CD14-positive monocyte (primary cell): ENCODE results near the gene MTMR12. TPM values are rescaled to one million over a fixed set of nuclear protein-coding genes. Genes with fewer than 3 reads are reported as not detected.
"Not testable (repeated sequence)": the region's sequence is repeated elsewhere in the genome, so short reads cannot be mapped to it uniquely, and the experiment has no call there.

Source experiments
- DNase-seq, 3 donors: peaks; one replicate each; pipeline ENCODE4 v3.0.0-alpha.2; 2011 to 2022
- H2AFZ ChIP-seq: 2 replicates; pipeline ENCODE4 v1.6.0; 2012; ENCODE audit warnings: mild to moderate bottlenecking, low read depth, low read length, inconsistent platforms; ENCODE audit not compliant: insufficient read depth, poor library complexity, severe bottlenecking
- H3K27ac ChIP-seq, 2 donors: 1 replicate in 1 of 2; 2 replicates in 1 of 2; pipeline ENCODE4 v1.5.1; 2012 to 2013; ENCODE audit warnings: low read length in 2 of 2, control low read depth in 1 of 2, inconsistent platforms in 1 of 2, low read depth in 1 of 2, mild to moderate bottlenecking in 1 of 2
- H3K27me3 ChIP-seq, 2 donors: one replicate each; pipeline versions ENCODE4 v1.6.0 to v1.6.1; 2011 to 2013; ENCODE audit warnings: low read length in 2 of 2; ENCODE audit not compliant: control insufficient read depth in 2 of 2, insufficient read depth in 2 of 2
- H3K36me3 ChIP-seq, 2 donors: replicated peaks in 1 of 2; 1 replicate in 1 of 2; 2 replicates in 1 of 2; pipeline versions ENCODE4 v1.5.1 to v1.6.1; 2012 to 2013; ENCODE audit warnings: low read length in 2 of 2, control low read depth in 1 of 2, inconsistent platforms in 1 of 2, mild to moderate bottlenecking in 1 of 2; ENCODE audit not compliant: insufficient read depth in 2 of 2, control insufficient read depth in 1 of 2
- H3K4me1 ChIP-seq, 2 donors: 1 replicate in 1 of 2; 2 replicates in 1 of 2; pipeline versions ENCODE4 v1.5.1 to v1.6.1; 2012 to 2013; ENCODE audit warnings: low read length in 2 of 2, control low read depth in 1 of 2, inconsistent platforms in 1 of 2, mild to moderate bottlenecking in 1 of 2, moderate library complexity in 1 of 2; ENCODE audit not compliant: insufficient read depth in 2 of 2, control insufficient read depth in 1 of 2
- H3K4me2 ChIP-seq: replicated peaks from 2 replicates; pipeline ENCODE3; 2012; ENCODE audit warnings: low read length, moderate library complexity, mild to moderate bottlenecking; ENCODE audit not compliant: poor library complexity, severe bottlenecking; ENCODE audit errors: extremely low read depth
- H3K4me3 ChIP-seq, 3 experiments: fragments of 200-600 bp in 1 of 3; sonication (generic) in 1 of 3; replicated peaks in 1 of 3; 1 replicate in 2 of 3; 2 replicates in 1 of 3; pipeline ENCODE4 v1.5.1; 2011 to 2013; ENCODE audit warnings: low read length in 3 of 3, mild to moderate bottlenecking in 3 of 3, control low read depth in 2 of 3, low read depth in 2 of 3, inconsistent platforms in 1 of 3, moderate library complexity in 1 of 3
- H3K79me2 ChIP-seq: 2 replicates; pipeline ENCODE4 v1.6.0; 2012; ENCODE audit warnings: mild to moderate bottlenecking, control low read depth, inconsistent platforms, low read length, moderate library complexity; ENCODE audit not compliant: insufficient read depth
- H3K9ac ChIP-seq: 2 replicates; pipeline ENCODE4 v1.6.0; 2017; ENCODE audit warnings: low read length, mild to moderate bottlenecking; ENCODE audit not compliant: insufficient read depth, poor library complexity, severe bottlenecking
- H3K9me3 ChIP-seq, 2 donors: replicated peaks in 1 of 2; 1 replicate in 1 of 2; 2 replicates in 1 of 2; pipeline versions ENCODE4 v1.5.1 to v1.6.1; 2012 to 2013; ENCODE audit warnings: low read length in 2 of 2, control low read depth in 1 of 2; ENCODE audit not compliant: control insufficient read depth in 1 of 2, insufficient read depth in 1 of 2
- H4K20me1 ChIP-seq: 2 replicates; pipeline ENCODE4 v1.6.0; 2012; ENCODE audit warnings: mild to moderate bottlenecking, low read length, control low read depth, moderate library complexity; ENCODE audit not compliant: insufficient read depth
- H3K27ac Mint-ChIP-seq, 7 donors: one replicate each; pipeline ENCODE4 v1.8.0; 2020; ENCODE audit warnings: mild to moderate bottlenecking in 7 of 7, mixed read lengths in 7 of 7, moderate library complexity in 6 of 7, inconsistent platforms in 2 of 7
- H3K27me3 Mint-ChIP-seq, 3 donors: one replicate each; pipeline ENCODE4 v1.8.0; 2021 to 2022; ENCODE audit warnings: low read depth in 3 of 3, mild to moderate bottlenecking in 3 of 3, mixed read lengths in 3 of 3, moderate library complexity in 3 of 3, inconsistent platforms in 1 of 3
- H3K36me3 Mint-ChIP-seq, 2 donors: one replicate each; pipeline ENCODE4 v1.8.0; 2020; ENCODE audit warnings: mixed read lengths in 2 of 2, inconsistent platforms in 1 of 2, mild to moderate bottlenecking in 1 of 2
- H3K4me1 Mint-ChIP-seq: one replicate; pipeline ENCODE4 v1.8.0; 2020; ENCODE audit warnings: mild to moderate bottlenecking, mixed read lengths
- H3K4me3 Mint-ChIP-seq, 2 donors: one replicate each; pipeline ENCODE4 v1.8.0; 2020; ENCODE audit warnings: mild to moderate bottlenecking in 2 of 2, mixed read lengths in 2 of 2, moderate library complexity in 1 of 2
- H3K9me3 Mint-ChIP-seq, 7 donors: one replicate each; pipeline ENCODE4 v1.8.0; 2020 to 2022; ENCODE audit warnings: mixed read lengths in 7 of 7, mild to moderate bottlenecking in 6 of 7, moderate library complexity in 6 of 7, inconsistent platforms in 2 of 7
- CTCF ChIP-seq: fragments of 200-600 bp; IDR thresholded peaks from one replicate; pipeline ENCODE4 v1.8.0; 2022; ENCODE audit warnings: antibody characterized with exemption, mild to moderate bottlenecking
- WGBS: methylation state at CpG from one replicate; pipeline ENCODE4 v1.1.5; 2013; ENCODE audit warnings: missing lambda C conversion rate; ENCODE audit not compliant: insufficient coverage; 5-methylcytosine and 5-hydroxymethylcytosine counted together
- intact Hi-C, 2 donors: fragments of 100-400 bp; cut with micrococcal nuclease; formaldehyde crosslinking; loops; one replicate each; pipeline versions ENCODE4 v1.15.0 to v1.15.1; 2023
- polyA plus RNA-seq, 3 donors: library from polyadenylated mRNA; depleted of rRNA in 1 of 3; unstranded in 2 of 3; stranded (reverse) in 1 of 3; fragments of 300-500 nt in 2 of 3; fragments of >200 nt in 1 of 3; fragmentation: Illumina TruSeq in 2 of 3; gene quantifications; 1 replicate in 2 of 3; 2 replicates in 1 of 3; pipeline ENCODE4 v1.2.3, GENCODE V29; 2012 to 2021

Gene MTMR12
- polyA plus RNA-seq, 3 donors: 10.3 to 19.0 (median 17.3) TPM

DNA sequence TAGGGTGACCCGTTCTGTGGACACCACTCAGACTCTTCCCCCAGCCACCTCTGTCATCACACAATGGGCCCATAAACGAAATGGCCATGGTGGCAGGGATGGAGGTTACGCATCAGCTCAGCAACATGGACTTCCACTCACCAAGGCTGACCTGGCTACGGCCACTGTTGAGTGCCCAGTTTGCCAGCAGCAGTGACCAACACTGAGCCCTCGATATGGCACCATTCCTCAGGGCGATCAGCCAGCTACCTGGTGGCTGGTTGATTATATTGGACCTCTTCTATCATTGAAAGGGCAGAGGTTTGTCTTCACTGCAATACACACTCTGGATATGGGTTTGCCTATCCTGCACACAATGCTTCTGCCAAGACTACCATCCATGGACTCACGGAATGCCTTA lies 21.1 kb downstream of the MTMR12 start:
- H3K9me3 Mint-ChIP-seq: no peaks in the 10 kb centered on the region
- H3K4me3 Mint-ChIP-seq: no peak overlapping the region
- H3K27me3 Mint-ChIP-seq: no peaks in the 10 kb centered on the region
- intact Hi-C loops: no loop called here
- Histone ChIP-seq H4K20me1 (peaks cover 19% of the 10 kb centered on the region), H3K4me2 (no peak overlapping the region), H3K79me2 (peaks cover 3% of the 10 kb centered on the region), H3K9me3 (no peaks in the 10 kb centered on the region), H3K36me3 (peaks cover 9 to 38% of the 10 kb centered on the region in 2 donors), H3K9ac (no peak overlapping the region), H2AFZ (no peak overlapping the region), H3K4me1 (no peaks in the 10 kb centered on the region), H3K27ac (no peak overlapping the region), H3K4me3 (no peak overlapping the region), H3K27me3 (no peaks in the 10 kb centered on the region)
- no peak for DNase-seq
- no peak overlapping the region for H3K27ac Mint-ChIP-seq
- 96% methylated on average over 3 of the region's 7 CpGs for WGBS
- peaks cover 45% of the 10 kb centered on the region in 2 donors for H3K36me3 Mint-ChIP-seq
- no peak for TF ChIP-seq CTCF
- H3K4me1 Mint-ChIP-seq: peaks cover 12% of the 10 kb centered on the region

DNA sequence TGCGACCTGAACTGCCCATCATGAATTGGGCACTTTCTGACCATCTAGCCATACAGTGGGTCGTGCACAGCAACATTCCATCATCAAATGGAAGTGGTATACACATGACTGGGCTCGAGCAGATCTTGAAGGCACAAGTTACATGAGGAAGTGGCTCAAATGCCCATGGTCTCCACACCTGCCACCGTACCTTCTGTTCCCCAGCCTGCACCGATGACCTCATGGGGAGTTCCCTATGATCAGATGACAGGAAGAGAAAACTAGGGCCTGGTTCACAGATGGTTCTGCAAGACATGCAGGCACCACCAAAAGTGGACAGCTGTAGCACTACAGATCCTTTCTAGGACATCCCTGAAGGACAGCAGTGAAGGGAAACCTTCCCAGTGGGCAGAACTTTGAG lies 21.8 kb downstream of the MTMR12 start:
- intact Hi-C loops: no loop called here
- no peaks in the 10 kb centered on the region for H3K27me3 Mint-ChIP-seq
- Histone ChIP-seq H3K4me1 (no peaks in the 10 kb centered on the region), H3K27me3 (no peaks in the 10 kb centered on the region), H4K20me1 (peaks cover 21% of the 10 kb centered on the region), H3K4me2 (no peak overlapping the region), H3K4me3 (no peak overlapping the region), H3K36me3 (peaks cover 3 to 32% of the 10 kb centered on the region in 2 donors), H3K79me2 (peaks cover 5% of the 10 kb centered on the region), H3K9me3 (no peaks in the 10 kb centered on the region), H3K9ac (no peak overlapping the region), H3K27ac (no peak overlapping the region), H2AFZ (no peak overlapping the region)
- peak overlapping the region in 1 of 7 donors; percentile 18 for H3K27ac Mint-ChIP-seq
- no peak overlapping the region for H3K4me3 Mint-ChIP-seq
- 95% methylated on average over 3 of the region's 5 CpGs for WGBS
- DNase-seq: no peak
- H3K9me3 Mint-ChIP-seq: no peaks in the 10 kb centered on the region
- peaks cover 39% of the 10 kb centered on the region in 2 donors for H3K36me3 Mint-ChIP-seq
- TF ChIP-seq CTCF: no peak
- peaks cover 12% of the 10 kb centered on the region for H3K4me1 Mint-ChIP-seq

DNA sequence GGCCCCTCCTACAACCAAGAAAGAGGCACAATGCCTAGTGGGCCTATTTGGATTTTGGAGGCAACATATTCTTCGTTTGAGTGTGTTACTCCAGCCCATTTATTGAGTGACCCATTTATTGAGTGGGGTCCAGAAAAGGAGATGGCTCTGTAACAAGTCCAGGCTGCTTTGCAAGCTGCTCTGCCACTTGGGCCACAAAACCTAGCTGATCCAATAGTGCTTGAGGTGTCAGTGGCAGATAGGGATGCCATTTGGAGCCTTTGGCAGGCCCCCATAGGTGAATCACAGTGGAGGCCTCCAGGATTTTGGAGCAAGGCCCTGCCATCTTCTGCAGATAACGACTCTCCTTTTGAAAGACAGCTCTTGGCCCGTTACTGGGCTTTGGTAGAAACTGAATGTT lies 22.2 kb downstream of the MTMR12 start:
- Histone ChIP-seq H3K36me3 (peaks cover 3 to 28% of the 10 kb centered on the region in 2 donors), H4K20me1 (peaks cover 25% of the 10 kb centered on the region)
- H3K4me3 Mint-ChIP-seq, H3K4me2 ChIP-seq, DNase-seq, intact Hi-C loops, H3K79me2 ChIP-seq, H3K9me3 ChIP-seq, H3K27ac Mint-ChIP-seq, H3K4me3 ChIP-seq, H3K4me1 ChIP-seq, H3K27me3 ChIP-seq, H3K9me3 Mint-ChIP-seq, H3K27ac ChIP-seq, H3K9ac ChIP-seq, H3K27me3 Mint-ChIP-seq, H2AFZ ChIP-seq: not testable (repeated sequence)
- H3K4me1 Mint-ChIP-seq: peaks cover 12% of the 10 kb centered on the region
- peaks cover 36 to 37% of the 10 kb centered on the region in 2 donors for H3K36me3 Mint-ChIP-seq
- WGBS: 89% methylated on average over 1 of the region's 3 CpGs
